Transverse colon (tissue), 4 donors: ENCODE data around the gene P4HA1. TPM values are rescaled to one million over a fixed set of nuclear protein-coding genes. Genes with fewer than 3 reads are reported as not detected.
"Not testable (repeated sequence)": the region's sequence is repeated elsewhere in the genome, so short reads cannot be mapped to it uniquely, and the experiment has no call there.

Experiments
- DNase-seq: peaks from one replicate; pipeline ENCODE4 v3.0.0-alpha.2; 2019
- H3K27ac ChIP-seq, 4 donors: fragments of 200-600 bp; sonication (generic); 2 replicates each; pipeline ENCODE4 v1.5.1; 2016 to 2018; ENCODE audit warnings: inconsistent platforms in 4 of 4
- H3K27me3 ChIP-seq: fragments of 200-600 bp; sonication (generic); 2 replicates; pipeline ENCODE4 v1.5.1; 2017; ENCODE audit warnings: inconsistent platforms
- H3K36me3 ChIP-seq, 4 donors: fragments of 200-600 bp; sonication (generic); 2 replicates each; pipeline ENCODE4 v1.5.1; 2017 to 2019; ENCODE audit warnings: inconsistent platforms in 4 of 4
- H3K4me1 ChIP-seq, 4 donors: fragments of 200-600 bp; sonication (generic); 2 replicates each; pipeline ENCODE4 v1.5.1; 2017 to 2020; ENCODE audit warnings: inconsistent platforms in 4 of 4
- H3K4me3 ChIP-seq, 4 donors: fragments of 200-600 bp; sonication (generic); 1 replicate in 1 of 4; 2 replicates in 3 of 4; pipeline versions ENCODE4 v1.5.1 to v1.6.1; 2017 to 2019; ENCODE audit warnings: inconsistent platforms in 4 of 4
- H3K9me3 ChIP-seq, 2 donors: fragments of 200-600 bp; sonication (generic); 2 replicates each; pipeline ENCODE4 v1.5.1; 2017 to 2019; ENCODE audit warnings: inconsistent platforms in 2 of 2
- EP300 ChIP-seq: sonication (generic); formaldehyde crosslinking; IDR thresholded peaks from one replicate; pipeline ENCODE4 v1.6.1; 2017; ENCODE audit warnings: antibody characterized with exemption, low read depth
- POLR2A ChIP-seq: fragments of 450-650 bp; IDR thresholded peaks from one replicate; pipeline ENCODE4 v1.6.1; 2016; ENCODE audit warnings: antibody characterized with exemption, mild to moderate bottlenecking, moderate library complexity
- POLR2AphosphoS5 ChIP-seq, 3 donors: sonication (generic); formaldehyde crosslinking; IDR thresholded peaks; one replicate each; pipeline ENCODE4 v1.6.1; 2016; ENCODE audit warnings: antibody characterized with exemption in 3 of 3
- WGBS, 2 donors: methylation state at CpG; one replicate each; pipeline ENCODE4 v1.1.5; 2018; ENCODE audit warnings: low coverage in 1 of 2; 5-methylcytosine and 5-hydroxymethylcytosine counted together
- in situ Hi-C, 4 donors: fragments of 200-750 bp; cut with MboI; loops; one replicate each; pipeline versions ENCODE4 v1.15.0 to v1.15.1; 2017; ENCODE audit warnings: low sequenced_read_pairs in 3 of 4, low pct_ligation_motif_present in 1 of 4, low pct_unique_long_range_greater_than_20kb in 1 of 4
- intact Hi-C: fragments of 100-400 bp; cut with DNase I; formaldehyde crosslinking; loops from one replicate; pipeline ENCODE4 v1.15.1; 2023; ENCODE audit warnings: low total_unique reads
- total RNA-seq, 4 donors: library from RNA; depleted of rRNA; stranded (reverse); fragments of >200 nt; gene quantifications; one replicate each; pipeline ENCODE4 v1.1.0, GENCODE V29; 2016
- TF ChIP-seq, protein P1 (sequence below), 5 experiments: fragments of 200-600 bp in 3 of 5; fragments of 450-650 bp in 2 of 5; sonication (generic) in 3 of 5; IDR thresholded peaks; 1 replicate in 2 of 5; 2 replicates in 3 of 5; pipeline ENCODE4 v1.5.1; 2016 to 2017; ENCODE audit warnings: antibody characterized with exemption in 5 of 5, inconsistent platforms in 3 of 5, mild to moderate bottlenecking in 2 of 5, moderate library complexity in 1 of 5

P4HA1 gene
- total RNA-seq, 4 donors from 2014 or later, result 10.5 to 28.6 (median 14.4) TPM

DNA sequence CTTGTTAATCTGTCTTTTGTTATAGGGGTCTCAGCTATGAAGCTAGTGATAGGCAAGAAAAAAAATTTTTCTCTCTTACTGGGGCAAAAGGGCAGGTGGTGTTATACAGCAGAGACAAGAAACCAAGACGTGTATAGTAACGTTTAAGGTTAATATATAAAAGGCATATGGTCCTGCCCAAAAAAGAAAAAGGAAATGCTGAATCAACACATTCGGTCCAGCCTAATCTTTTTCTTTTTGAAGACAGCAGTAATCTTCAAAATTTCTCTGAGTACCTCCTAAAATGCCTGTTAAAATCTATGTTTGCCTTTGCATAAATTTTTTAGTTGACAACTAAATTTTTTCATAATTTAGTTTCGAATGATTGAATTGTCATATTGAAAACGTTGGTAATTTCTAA is 54.5 kb downstream of the P4HA1 start:
- peaks cover 0 to 41% (median 4%) of the 10 kb centered on the region in 4 donors for H3K36me3 ChIP-seq
- in situ Hi-C loops, result no loop called here

DNA sequence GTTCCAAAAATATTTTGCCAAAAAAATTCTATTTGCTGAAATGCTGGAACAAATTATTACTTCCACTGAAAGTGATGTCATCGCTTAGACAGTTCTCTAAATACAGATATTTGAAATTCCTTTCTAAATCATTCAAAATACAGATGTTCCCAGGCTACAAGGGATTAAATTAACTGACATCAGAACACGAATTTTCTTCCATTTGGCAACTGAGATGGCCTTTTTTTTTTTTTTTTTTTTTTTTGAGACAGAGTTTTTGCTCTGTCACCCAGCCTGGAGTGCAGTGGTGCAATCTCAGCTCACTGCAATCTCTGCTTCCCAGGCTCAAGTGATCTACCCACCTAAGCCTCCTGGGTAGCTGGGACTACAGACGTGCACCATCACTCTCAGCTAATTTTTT is 57.0 kb downstream of the P4HA1 start:
- in situ Hi-C loops (no loop called here), intact Hi-C loops (no loop called here)
- no peaks in the 10 kb centered on the region for H3K27me3 ChIP-seq
- H3K27ac ChIP-seq, result no peak overlapping the region
- no peak for TF ChIP-seq EP300
- TF ChIP-seq POLR2A, result no peak
- TF ChIP-seq POLR2AphosphoS5 (IDR thresholded peaks at IDR 0.05), result no peak
- TF ChIP-seq, protein P1, sequence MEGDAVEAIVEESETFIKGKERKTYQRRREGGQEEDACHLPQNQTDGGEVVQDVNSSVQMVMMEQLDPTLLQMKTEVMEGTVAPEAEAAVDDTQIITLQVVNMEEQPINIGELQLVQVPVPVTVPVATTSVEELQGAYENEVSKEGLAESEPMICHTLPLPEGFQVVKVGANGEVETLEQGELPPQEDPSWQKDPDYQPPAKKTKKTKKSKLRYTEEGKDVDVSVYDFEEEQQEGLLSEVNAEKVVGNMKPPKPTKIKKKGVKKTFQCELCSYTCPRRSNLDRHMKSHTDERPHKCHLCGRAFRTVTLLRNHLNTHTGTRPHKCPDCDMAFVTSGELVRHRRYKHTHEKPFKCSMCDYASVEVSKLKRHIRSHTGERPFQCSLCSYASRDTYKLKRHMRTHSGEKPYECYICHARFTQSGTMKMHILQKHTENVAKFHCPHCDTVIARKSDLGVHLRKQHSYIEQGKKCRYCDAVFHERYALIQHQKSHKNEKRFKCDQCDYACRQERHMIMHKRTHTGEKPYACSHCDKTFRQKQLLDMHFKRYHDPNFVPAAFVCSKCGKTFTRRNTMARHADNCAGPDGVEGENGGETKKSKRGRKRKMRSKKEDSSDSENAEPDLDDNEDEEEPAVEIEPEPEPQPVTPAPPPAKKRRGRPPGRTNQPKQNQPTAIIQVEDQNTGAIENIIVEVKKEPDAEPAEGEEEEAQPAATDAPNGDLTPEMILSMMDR (IDR thresholded peaks at IDR 0.05), result no peak
- WGBS, 2 donors, result 72 to 87% methylated on average over 2 to 3 of the region's 3 CpGs
- no peak overlapping the region for H3K4me3 ChIP-seq
- no peak for DNase-seq
- H3K9me3 ChIP-seq, result no peaks in the 10 kb centered on the region
- no peaks in the 10 kb centered on the region for H3K4me1 ChIP-seq
- H3K36me3 ChIP-seq, result peaks cover 0 to 22% (median 0%) of the 10 kb centered on the region in 4 donors

More for the DNA sequence above, 54.5 kb downstream of the P4HA1 start:
- DNase-seq, result no peak
- no peaks in the 10 kb centered on the region for H3K9me3 ChIP-seq
- 87 to 91% methylated on average over 5 of the region's 5 CpGs for WGBS, 2 donors
- TF ChIP-seq POLR2AphosphoS5 (IDR thresholded peaks at IDR 0.05), result no peak
- TF ChIP-seq POLR2A, result no peak
- no peak for TF ChIP-seq EP300
- TF ChIP-seq, protein P1 (IDR thresholded peaks at IDR 0.05), result no peak
- no peak overlapping the region for H3K27ac ChIP-seq
- intact Hi-C loops, result no loop called here
- H3K27me3 ChIP-seq, result no peaks in the 10 kb centered on the region
- no peaks in the 10 kb centered on the region for H3K4me1 ChIP-seq
- H3K4me3 ChIP-seq, result no peak overlapping the region

DNA sequence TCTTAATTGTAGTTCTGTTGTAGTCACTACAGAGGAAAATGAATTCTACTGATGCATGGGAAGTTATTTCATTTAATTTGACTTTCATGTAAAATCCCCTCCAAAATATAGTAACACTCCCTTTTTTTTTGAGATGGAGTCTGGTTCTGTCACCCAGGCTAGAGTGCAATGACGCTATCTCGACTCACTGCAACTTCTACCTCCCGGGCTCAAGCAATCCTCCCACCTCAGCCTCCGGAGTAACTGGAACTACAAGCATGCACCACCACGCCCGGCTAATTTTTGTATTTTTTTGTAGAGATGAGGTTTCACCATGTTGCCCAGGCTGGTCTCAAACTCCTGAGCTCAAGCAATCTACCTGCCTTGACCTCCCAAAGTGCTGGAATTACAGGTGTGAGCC is 60.4 kb downstream of the P4HA1 start:
- H3K36me3 ChIP-seq, result peaks cover 0 to 14% (median 0%) of the 10 kb centered on the region in 4 donors
- 96 to 100% methylated on average over 2 to 6 of the region's 6 CpGs for WGBS, 2 donors
- intact Hi-C loops, H3K4me3 ChIP-seq, in situ Hi-C loops, H3K27me3 ChIP-seq, H3K9me3 ChIP-seq, DNase-seq, H3K4me1 ChIP-seq, H3K27ac ChIP-seq: not testable (repeated sequence)

DNA sequence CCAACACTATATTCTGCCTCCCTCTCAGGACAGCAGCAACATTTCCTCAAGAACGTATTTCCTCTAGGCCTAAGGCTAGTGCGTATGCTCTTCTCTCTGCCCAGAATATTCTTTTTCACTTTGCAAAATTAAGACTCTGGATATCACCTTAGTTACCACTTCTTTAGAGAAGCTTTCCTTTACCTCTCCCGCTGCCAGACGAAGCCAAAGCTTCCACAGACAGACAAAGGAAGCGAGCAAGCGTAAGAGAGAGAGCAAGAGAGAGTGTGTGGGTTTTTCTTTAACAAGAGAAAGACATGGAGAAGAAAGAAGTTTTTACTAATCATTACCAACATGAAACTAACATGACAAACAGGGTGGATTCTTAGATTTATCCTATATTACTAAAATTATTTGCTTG is 64.1 kb downstream of the P4HA1 start:
- intact Hi-C loops, result no loop called here
- no peaks in the 10 kb centered on the region for H3K27me3 ChIP-seq
- no peaks in the 10 kb centered on the region for H3K4me1 ChIP-seq
- TF ChIP-seq POLR2AphosphoS5 (IDR thresholded peaks at IDR 0.05) (no peak), EP300 (no peak), POLR2A (no peak)
- TF ChIP-seq, protein P1 (IDR thresholded peaks at IDR 0.05), result no peak
- peaks cover 0 to 17% (median 4%) of the 10 kb centered on the region in 4 donors for H3K36me3 ChIP-seq
- H3K4me3 ChIP-seq, result no peak overlapping the region
- H3K9me3 ChIP-seq, result no peaks in the 10 kb centered on the region
- 98% methylated on average over 6 of the region's 6 CpGs for WGBS, 2 donors
- no peak for DNase-seq
- H3K27ac ChIP-seq, result no peak overlapping the region
- in situ Hi-C loops, result no loop called here

DNA sequence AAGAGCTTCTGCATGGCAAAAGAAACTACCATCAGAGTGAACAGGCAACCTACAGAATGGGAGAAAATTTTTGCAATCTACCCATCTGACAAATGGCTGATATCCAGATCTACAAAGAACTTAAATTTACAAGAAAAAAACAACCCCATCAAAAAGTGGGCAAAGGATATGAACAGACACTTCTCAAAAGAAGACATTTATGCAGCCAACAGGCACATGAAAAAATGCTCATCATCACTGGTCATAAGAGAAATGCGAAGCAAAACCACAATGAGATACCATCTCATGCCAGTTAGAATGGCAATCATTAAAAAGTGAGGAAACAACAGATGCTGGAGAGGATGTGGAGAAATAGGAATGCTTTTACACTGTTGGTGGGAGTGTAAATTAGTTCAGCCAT is 70.0 kb downstream of the P4HA1 start:
- H3K27me3 ChIP-seq, H3K27ac ChIP-seq, H3K4me1 ChIP-seq, H3K4me3 ChIP-seq, in situ Hi-C loops, DNase-seq, intact Hi-C loops, H3K9me3 ChIP-seq: not testable (repeated sequence)
- peaks cover 0 to 17% (median 4%) of the 10 kb centered on the region in 4 donors for H3K36me3 ChIP-seq
- WGBS, 2 donors, result 95 to 100% methylated on average over 1 of the region's 1 CpG

DNA sequence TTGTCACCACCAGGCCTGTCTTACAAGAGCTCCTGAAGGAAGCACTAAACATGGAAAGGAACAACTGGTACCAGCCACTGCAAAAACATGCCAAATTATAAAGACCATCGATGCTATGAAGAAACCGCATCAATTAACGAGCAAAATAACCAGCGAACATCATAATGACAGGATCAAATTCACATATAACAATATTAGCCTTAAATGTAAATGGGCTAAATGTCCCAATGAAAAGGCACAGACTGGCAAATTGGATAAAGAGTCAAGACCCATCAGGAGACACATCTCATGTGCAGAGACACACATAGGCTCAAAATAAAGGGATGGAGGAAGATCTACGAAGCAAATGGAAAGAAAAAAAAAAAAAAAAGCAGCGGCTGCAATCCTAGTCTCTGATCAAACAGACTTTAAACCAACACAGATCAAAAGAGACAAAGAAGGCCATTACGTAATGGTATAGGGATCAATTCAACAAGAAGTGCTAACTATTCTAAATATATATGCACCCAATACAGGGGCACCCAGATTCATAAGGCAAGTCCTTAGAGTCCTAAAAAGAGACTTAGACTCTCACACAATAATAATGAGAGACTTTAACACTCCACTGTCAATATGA is 73.1 kb downstream of the P4HA1 start:
- H3K4me1 ChIP-seq, DNase-seq, intact Hi-C loops, H3K4me3 ChIP-seq, H3K27me3 ChIP-seq, H3K9me3 ChIP-seq, in situ Hi-C loops, H3K27ac ChIP-seq: not testable (repeated sequence)
- WGBS, 2 donors, result 94% methylated on average over 6 to 7 of the region's 7 CpGs
- peaks cover 0 to 14% (median 0%) of the 10 kb centered on the region in 4 donors for H3K36me3 ChIP-seq

DNA sequence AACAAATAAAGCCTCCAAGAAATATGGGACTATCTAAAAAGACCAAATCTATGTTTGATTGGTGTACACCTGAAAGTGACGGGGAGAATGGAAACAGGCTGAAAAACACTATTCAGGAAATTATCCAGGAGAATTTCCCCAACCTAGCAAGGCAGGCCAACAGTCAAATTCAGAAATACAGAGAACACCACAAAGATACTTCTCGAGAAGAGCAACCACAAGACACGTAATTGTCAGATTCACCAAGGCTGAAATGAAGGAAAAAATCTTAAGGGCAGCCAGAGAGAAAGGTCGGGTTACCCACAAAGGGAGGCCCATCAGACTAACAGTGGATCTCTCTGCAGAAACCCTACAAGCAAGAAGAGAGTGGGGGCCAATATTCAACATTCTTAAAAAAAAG is 73.7 kb downstream of the P4HA1 start:
- H3K36me3 ChIP-seq, result peaks cover 0 to 12% (median 0%) of the 10 kb centered on the region in 4 donors
- H3K27ac ChIP-seq, H3K9me3 ChIP-seq, in situ Hi-C loops, H3K27me3 ChIP-seq, intact Hi-C loops, DNase-seq, H3K4me3 ChIP-seq, H3K4me1 ChIP-seq: not testable (repeated sequence)
- 55 to 86% methylated on average over 4 of the region's 4 CpGs for WGBS, 2 donors
